Hypothalamus (tissue), 51 donors: ENCODE data around the gene GOSR1.
"Not testable (repeated sequence)": the region's sequence is repeated elsewhere in the genome, so short reads cannot be mapped to it uniquely, and the experiment has no call there.

Experiments
- DNase-seq, 51 donors: peaks; one replicate each; lab custom pipeline; 2025; lab: John Stamatoyannopoulos, UW

The GOSR1 gene

DNA sequence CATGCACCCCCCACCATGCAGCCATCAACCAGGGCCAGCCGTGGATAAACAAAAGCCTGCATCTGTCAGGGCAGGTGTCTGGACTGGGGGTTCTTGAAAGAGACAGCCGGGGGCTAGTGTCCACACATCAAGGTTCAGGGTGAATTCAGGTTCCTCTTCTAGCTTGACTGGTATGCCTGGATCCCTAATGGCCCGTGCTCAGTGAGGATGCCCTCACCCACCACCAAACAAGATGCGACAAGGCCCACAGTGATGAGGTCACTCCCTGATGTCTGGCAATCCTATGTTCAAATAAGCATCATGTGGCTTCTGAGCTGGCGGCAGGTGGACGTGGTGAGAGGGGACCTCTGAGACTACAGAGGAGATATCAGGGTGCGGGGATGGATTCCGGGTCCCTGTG lies 64.6 kb downstream of the GOSR1 start:
- DNase-seq = no peak

DNA sequence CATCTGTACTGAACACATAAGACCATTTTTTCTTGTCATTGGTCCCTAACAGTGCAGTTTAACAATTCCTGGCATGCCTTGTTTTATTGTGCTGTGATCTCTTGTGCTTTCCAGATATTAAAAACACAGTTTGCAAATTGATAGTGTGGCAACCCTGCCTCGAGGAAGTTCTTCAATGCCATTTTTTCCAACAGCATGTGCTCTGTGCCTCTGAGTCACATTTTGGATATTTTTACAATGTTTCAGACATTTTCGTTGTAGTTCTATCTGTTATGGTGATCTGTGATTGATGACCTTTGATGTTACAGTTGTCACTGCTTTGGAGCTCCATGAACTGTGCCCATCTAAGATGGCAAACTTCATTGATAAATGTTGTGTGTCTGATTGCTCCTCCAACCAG lies 66.2 kb downstream of the GOSR1 start:
- DNase-seq = no peak

DNA sequence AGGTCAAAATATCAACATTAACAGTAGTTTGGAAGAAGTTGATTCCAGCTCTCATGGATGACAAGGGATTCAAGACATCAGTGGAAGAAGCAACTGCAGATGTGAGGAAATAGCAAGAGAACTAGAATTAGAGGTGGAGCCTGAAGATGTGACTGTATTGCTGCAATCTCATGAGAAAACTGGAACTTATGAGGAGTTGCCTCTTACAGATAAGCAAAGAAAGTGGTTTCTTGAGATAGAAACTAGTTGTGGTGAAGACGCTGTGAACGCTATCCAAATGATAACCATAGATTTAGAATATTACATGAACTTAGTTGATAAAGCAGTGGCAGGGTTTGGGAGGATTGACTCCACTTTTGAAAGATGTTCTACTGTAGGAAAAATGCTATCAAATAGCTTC lies 67.8 kb downstream of the GOSR1 start:
- DNase-seq = no peak

DNA sequence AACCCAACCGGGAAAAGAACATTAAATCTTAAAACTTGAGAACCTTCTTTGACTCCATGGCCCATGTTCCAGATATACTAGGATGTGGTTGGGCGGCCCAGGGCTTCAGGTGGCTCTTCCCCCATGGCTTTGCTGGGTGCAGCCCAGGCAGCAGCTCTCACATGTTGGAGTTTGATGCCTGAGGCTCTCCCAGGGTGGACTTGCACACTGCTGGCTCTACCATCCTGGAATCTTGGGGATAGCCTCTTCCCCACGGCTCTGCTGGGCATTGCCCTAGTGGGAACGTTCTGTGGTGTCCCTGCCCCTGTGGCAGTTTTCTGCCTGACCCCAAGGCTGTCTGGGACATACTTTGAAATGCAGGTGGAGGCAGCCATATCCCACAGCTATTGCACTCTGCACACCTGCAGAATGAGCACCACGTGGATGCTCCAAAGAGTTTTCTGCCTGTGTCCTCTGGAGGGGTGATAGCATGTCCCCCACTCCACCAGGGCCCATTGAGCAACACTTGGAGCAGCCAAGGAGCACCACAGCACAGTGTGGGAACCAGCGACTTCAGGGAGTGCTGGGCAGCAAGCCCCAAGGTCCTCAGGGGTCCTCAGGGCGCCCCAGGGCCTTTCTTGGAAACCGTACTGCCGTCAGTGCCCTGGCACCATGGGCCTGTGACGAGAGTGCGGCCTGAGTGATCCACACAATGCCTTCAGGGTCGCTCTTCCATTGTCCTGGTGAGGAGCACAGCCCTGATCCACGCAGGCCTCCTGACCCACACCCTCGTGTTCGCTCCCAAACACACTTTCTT lies 70.8 kb downstream of the GOSR1 start:
- DNase-seq = no peak

DNA sequence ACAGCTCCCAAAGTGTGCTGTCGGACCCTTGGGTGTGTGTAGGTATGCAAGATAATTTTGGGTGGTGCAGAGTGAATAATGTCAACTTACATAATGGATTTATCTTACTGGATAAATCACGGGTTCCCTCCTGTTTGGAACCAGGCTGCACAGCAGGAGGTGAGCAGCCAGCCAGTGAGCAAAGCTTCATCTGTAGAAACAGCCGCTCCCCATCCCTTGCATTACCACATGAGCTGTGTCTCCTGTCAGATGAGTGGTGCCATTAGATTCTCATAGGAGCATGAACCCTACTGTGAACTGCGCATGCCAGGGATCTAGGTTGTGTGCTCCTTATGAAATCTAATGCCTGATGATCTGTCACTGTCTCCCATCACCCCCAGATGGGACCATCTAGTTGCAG lies 72.0 kb downstream of the GOSR1 start:
- DNase-seq = not testable (repeated sequence)

DNA sequence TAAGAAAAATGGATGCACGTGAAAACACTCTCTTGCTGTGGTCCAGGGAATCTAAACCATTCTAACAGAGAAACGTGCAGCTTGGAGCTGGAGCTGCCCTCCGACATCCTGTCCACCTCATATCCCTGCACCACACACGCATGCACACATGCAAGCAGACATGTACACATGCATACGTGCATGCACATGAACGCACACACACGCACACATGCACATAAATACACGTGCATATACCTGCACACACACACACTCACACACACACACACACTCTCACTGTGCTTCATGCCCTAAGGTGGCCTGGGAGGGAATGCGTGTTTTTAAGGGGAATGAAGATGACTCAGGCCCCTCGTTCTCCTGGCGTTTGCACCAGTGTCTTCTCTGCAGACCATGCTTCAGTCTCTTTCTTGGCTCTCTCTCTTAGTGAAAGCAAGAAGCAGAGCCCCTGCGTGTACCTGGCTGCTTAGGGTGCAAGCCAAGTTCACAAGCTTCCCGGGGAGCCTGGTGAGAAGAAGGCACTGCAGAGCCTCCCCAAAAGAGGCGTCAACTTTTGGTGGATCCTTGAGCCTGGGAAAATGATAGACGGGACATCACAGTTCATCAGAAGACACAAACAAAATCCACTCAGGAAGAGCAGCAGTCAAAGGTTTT lies 72.8 kb downstream of the GOSR1 start:
- no peak for DNase-seq

DNA sequence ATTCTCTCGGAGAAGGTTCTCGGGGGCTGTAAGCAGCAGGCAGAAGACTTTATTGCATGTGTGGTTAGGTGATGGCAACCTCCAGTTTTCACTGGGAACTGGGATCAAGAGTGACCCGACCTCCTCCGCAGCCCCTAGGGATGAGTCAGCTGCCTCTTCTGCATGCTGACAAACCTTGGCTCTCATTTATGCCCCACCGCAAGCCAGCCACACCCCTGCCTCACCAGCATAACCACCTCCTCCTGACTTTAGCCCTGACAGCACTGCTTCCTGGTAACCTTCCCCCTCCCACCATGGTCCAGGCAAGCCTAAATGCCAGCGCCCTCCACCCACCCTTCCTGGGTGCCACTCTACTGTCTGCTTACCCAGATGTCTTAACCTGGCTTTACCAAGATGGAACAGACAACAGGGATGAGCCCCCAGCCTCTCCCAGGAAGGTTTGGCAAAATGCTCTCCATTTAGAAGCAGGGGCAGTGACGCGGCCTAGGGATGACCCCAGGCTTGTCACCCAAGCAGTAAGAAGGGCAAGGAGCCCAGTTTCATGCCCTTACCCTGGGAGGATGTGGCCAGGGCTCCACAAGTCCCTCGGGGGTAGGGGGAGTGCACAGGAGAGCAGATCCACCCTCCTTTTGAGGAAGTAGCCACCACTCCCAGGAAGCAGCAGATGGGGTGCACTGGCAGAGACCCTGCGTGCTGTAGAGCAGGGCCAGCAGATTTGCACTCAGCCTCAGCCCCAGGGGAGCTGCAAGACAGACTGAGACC lies 73.5 kb downstream of the GOSR1 start:
- peak in 2 of 51 donors; percentile 7 to 8 for DNase-seq

DNA sequence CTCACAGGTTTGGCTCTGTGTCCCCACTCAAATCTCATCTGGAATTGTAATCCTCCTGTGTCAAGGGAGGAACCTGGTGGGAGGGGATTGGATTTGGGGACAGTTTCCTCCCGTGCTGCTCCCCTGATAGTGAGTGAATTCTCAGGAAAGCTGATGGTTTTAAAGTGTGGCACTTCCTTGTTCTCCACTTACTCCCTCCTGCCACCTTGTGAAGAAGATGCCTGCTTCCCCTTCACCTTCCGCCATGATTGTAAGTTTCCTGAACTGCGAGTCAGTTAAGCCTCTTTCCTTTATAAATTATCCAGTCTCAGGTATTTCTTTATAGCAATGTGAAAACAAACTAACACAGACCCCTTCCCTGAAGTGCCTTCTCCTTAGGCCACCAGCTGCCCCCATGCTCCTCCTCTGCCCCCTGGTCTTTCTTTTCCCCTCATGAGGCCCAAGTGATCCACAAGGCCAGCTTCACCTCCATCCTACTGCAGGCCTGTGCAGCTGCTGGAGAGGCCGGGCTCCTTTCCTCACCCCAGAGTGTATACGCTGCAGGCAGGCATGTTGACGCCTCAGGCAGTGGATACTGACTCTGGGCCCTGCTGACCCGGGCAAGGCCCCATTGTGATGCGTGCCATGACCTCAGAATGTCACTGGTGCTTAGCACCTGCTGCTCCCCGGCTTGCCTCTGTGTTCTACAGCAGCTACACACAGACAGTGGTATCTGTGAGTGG lies 74.2 kb downstream of the GOSR1 start:
- DNase-seq = not testable (repeated sequence)

DNA sequence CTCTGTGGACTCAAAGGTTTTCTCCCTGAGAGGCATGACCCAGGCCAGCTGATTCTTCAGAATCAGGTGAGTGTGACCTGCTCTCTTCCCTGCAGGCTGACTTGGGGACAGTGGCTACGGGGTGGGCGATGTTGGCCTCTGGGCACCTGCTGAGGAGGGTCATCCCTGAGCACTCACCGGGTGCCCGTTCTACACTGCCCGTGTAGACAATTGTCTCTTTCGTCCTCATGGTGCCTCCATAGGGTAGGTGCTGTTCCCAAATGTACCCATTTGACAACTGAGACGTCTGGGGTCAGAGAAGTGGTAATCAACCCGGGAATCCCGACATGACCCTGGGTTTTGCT lies 74.8 kb downstream of the GOSR1 start:
- DNase-seq = no peak

DNA sequence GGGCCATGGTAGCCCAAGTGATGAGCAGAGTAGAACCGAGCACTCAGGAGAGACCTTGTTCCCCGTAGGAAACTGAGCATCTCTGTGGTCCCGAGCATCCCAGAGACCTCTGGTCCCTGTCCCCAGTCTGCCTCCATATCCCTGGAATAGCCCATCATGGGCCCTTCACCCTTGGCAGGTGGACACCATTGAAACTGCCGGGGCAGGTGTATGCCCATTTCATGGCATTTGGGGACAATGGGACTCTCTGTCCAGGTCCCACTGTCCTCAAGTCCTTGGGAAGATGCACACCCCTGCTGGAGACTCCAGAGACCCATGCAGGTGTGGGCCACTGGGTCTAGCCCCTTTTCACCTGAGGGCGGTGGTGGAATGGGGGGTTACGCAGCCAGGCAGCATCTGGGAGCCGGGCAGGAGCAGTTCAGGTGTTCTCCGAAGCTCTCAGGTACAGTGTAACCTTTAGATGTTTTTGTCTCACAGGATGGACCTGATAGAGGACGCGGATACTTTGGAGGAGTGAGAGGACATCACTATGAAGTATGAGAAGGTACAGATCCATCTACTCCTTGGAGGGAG lies 75.9 kb downstream of the GOSR1 start:
- no peak for DNase-seq

DNA sequence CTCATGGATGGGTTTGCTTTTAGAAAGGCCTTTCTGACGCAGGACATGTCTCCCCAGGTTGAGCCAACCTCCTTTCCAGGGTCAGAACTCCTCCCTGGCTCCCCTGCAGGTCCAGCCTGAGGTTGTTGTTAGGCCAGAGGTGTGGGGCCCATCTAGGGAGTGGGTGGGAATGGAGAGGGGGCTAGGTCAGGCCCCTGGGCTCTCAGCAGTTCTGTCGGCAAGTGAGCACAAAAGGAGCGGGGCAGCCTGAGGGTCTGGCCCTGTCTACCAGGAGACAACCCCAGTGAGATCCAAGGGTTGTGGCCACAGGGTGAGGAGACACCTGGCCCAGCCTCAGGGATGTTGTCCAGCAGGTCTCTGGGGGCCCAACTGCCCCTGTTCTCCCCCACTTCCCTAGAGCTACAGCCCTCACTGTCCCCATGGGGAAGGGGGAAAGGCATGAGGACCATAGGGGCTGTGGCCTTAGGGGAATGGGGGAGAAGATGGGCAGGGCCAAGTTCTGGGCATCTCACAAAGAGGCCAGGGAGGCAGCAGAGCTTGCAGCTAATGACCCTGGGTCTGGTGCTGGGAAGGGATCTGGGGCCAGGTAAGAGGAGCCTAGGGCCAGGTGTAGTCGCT lies 76.7 kb downstream of the GOSR1 start:
- DNase-seq = not testable (repeated sequence)

DNA sequence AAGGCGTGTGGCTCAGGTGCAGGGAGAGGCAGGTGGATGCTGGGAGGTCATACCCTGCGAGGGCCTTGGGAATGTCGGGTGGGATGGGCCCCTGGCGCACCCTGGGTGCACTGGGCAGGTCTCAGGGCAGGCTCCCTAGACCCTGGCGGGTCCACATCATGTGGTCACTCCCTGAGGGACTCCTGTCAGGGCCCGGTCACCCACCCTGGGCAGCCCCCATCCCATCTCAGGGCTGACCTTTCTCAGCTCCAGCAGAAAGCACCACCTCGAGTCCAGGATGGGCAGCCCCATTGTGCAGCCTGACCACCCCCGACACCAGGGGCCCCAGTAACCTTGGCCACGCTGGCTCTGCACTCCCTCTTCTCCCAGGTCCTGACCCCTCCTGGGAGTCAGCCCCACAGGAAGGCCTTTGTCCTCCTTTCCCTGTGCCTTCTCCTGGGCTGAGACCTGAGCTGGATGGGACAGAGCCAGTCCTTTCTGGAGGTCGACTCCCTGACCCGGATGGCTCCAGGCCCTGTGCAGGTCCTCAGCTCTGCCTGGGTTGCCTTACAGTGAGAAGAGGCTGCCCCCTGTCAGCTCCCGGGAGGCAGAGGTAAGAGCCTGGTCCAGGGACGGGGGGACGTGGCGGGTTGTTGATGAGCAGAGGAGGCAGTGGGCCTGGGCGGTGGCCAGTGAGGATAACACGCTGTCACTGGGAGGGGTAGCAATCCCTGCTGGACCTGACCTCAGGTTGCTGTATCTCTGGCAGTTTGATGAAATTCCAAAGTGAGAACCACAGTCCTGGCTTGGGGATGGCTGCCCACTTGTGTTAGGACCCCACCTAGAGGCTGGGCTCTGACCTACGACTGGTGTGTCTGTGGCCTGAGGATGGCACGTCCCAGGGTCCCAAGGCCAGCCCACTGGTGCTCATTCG lies 77.9 kb downstream of the GOSR1 start:
- DNase-seq = no peak

DNA sequence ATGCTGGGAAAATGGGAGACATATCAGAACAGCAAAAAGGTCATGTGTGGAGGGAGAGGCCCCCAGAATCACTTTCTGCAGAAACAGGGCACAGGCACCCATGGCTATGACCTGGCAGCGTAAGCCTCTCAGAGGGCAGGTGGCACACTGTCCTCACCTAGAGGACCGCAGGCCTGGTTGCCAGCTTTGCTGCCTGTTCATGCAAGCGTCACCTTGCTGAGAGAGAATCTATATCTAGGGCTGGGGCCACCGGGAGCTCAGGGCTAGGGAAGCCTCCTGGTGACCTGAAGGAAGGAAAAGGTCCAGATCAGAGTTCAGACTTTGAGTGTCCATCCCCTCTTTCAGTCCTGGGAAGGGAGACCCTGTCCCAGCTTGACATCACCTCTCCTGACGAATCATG lies 78.7 kb downstream of the GOSR1 start:
- DNase-seq = no peak

DNA sequence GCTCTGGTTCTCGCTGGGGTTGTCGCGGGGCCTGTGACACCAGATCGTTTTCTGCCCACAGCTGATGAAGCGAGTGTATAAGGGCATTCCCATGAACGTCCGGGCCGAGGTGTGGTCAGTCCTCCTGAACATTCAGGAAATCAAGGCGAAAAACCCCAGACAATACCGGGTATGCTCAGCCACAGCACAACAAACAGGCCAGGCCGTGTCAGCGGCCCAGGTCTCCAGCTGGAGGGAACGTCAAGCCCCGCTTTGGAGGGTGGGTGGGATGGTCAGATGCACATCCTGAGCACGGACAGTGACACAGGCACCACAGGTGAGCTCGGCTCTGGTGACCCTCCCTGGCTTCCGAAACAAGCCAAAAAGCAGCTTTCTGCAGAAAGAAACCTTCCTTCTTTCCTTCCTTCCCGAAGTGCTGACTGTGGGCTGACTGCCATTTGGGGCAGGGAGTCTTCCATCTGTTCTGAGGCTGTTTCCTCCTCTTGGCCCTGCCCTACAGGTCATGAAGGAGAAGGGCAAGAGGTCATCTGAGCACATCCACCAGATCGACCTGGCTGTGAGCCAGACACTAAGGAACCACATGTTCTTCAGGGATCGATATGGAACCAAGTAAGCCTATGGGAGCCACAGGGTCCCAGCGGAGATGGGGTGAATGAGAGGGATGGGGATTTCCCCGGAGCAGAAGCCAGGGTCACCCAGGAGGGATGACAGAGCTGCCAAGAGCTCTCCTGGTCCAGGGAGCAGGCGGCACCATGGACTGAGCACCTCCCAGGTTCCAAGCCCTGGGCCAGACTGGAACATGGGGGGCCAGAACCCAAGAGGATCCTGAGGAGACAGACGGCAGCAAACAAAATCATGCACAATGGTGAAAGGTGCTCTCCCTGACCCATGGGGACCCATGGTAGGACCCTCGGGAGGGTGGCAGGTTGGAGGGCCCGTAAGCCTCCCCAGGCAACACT lies 79.4 kb downstream of the GOSR1 start:
- DNase-seq = no peak

DNA sequence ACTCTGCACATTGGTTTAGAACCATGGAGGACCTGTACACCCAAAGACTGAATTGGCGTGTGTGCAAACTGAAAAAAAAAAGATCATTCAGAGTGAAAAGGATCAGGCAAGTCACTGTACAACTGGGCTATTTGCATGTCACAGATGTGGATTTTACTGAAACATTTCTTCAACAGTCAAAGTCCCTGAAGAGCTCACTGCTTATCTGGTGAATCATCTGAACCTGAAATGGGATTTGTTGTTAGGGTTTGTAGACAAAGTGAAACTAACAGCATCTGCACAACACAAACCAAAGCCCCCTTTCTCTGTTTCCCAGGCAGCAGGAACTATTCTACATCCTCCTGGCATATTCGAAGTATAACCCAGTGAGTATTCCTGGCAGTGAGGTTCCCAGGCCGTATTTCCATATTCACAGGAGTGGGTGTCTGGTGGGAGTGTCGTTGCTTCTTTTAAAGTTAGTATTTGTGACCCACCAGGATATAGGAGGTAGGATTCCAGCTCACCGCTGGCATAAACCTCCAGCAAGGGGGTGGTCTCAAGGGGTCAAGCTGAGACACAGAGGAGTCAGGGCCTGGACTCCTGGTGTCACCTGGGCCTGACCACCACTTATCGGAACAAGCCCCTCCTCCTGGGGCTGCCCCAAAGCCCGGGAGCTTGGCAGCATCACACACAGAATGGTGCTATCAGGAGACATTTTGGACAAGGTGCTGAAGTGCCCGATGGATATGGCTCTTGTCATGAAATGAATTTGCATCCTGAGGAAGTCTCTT lies 80.9 kb downstream of the GOSR1 start:
- no peak for DNase-seq

DNA sequence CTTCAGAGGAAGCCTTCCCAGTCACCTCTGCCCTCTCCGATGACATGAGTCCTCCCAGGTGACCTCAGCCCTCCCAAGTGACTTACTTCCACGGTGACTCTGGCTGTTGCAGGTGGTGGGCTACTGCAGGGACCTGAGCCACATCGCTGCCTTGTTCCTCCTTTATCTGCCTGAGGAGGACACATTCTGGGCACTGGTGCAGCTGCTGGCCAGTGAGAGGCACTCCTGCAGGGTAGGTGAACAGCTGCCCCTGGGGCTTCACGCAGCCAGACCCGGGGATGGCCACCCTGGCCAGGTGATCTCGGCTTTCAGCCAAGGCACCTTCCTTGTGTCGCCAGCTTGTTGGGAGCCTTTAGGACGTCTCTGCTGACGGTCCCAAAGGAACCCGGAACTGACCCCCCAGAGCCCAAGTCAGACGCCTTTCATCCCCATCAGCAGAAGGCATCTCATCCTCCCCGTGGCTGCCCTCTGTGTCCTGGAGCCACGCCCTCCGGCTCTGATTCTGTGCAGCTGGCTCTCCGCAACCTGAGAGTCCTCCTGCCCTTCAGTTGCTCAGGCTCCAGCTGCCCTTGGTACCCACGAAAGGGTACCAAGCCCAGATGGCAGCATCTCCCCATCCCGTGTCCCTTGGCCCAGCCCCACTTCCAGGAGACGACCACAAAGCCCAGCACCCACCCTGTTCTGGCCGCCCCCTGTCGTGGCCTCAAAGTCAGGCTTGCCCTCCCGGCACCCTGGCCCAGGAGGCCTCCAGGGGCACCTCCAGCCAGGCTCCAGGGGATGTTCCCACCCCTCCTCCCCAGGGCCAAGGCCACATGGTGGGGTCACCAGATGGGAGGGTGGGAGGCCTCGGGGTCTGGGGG lies 81.7 kb downstream of the GOSR1 start:
- DNase-seq = no peak
